G401 (cell line): ENCODE results near the gene NLGN1. TPM values are rescaled to one million over a fixed set of nuclear protein-coding genes. Genes with fewer than 3 reads are reported as not detected.
"Not testable (repeated sequence)": the region's sequence is repeated elsewhere in the genome, so short reads cannot be mapped to it uniquely, and the experiment has no call there.

Experiments used
- DNase-seq: peaks from one replicate; pipeline ENCODE4 v3.0.0-alpha.2; 2015; ENCODE audit warnings: low spot score
- in situ Hi-C: cut with HindIII; loops from 2 replicates; pipeline ENCODE4 v1.10.0; 2016; ENCODE audit warnings: low sequenced_read_pairs, mixed read lengths
- total RNA-seq: library from RNA; depleted of rRNA; stranded (reverse); fragments of >200 nt; shearing (Covaris generic); gene quantifications from 2 replicates; pipeline ENCODE4 v1.2.3, GENCODE V29; 2014

The NLGN1 gene
- total RNA-seq, 1 experiment from 2014 or later = 11.2 TPM

DNA sequence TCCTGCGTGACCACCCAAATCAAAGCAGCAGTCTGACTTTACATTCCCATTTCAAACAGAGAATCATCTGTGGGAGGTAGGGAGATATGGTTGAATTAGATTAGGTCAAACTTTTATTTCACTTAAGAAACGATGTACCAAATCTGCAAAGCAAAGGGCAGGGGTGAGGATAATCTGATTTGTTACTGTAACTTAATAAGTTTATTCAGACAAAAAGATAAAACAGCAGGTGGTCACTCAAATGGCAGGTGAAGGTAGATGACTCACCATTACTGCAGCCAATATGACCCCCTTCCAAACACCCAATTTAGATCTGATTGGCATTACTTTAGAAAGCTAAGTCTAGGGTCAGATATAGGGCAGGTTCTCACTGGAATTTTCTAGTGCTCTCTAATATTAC is 810.6 kb downstream of the NLGN1 start:
- in situ Hi-C loops = no loop called here
- DNase-seq = no peak

DNA sequence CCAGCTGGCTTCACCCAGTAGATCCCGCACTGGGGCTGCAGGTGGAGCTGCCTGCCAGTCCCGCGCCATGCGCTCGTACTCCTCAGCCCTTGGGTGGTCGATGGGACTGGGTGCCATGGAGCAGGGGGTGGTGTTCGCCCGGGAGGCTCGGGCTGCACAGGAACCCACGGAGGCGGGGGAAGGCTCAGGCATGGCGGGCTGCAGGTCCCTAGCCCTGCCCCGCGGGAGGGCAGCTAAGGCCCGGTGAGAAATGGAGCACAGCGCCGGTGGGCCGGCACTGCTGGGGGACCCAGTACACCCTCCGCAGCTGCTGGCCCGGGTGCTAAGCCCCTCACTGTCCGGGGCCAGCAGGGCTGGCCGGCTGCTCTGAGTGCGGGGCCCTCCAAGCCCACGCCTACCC is 814.4 kb downstream of the NLGN1 start:
- in situ Hi-C loops, DNase-seq: not testable (repeated sequence)

DNA sequence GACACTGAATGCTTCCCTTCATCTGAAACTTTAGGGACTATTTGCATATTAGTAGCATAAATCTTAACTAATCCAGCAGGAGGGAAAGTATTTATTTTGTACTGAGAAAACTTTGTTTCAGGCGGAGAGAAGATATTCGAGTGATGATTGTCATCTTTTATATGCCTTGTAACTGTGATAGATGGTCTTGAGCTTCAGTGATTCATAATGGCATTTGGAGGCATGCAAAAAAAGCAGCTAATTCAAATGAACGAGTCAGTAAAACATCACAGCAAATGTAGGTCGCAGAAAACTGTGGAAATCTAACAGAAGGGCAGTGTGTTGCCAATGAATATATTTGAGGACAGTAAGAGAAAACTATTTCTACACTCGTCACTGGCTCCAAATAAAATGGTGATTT is 817.9 kb downstream of the NLGN1 start:
- in situ Hi-C loops = no loop called here
- DNase-seq = no peak

DNA sequence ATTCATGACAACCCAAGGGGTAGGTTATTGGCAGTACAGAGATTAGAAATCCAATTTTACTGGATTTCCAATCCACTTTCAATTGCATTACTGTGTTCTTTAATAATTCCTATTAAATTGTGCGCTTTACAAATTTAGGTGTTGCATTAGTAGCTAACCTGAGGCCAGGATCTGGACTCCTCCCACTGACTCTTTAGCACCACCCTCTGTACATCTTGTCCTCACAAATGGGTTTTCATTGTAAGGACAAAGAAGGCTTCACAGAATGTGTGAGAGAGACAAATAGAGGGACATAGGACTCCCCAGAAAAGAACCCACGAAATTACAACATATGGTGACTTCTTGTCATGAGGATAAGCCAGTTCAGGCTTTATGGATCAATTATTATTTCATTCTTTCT is 818.5 kb downstream of the NLGN1 start:
- in situ Hi-C loops = no loop called here
- no peak for DNase-seq

DNA sequence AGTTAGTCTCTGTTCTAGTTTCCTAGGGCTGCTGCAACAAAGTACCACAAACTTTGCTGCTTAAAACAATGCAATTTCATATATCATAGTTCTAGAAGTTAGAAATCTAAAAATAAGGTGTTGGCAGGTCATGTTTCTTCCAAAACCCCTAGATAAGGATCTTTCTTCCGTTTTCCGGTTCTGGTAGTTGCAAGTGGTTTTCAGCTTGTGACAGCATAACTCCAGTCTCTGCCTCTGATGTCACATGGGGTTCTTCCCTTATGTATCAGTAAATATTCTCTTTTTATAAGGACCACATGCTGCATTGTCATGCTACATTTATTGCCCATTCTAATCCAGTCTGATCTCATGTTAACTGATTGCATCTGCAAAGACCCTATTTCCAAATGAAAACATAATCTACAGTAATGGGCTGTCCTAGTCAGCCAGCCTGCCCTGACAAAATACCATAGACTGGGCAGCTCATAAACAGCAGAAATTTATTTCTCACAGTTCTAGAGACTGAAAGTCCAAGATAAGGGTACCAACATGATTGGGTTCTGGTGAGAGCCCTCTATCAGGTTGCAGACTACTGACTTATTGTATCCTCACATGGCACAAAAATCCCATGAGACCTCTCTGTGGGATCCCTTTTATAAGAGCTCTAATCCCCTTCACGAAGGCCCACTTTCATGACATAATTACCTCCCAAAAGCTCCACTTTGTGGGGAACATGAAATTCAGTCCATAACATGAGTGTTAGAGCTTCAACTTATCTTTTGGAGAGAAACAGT is 819.6 kb downstream of the NLGN1 start:
- in situ Hi-C loops = no loop called here

DNA sequence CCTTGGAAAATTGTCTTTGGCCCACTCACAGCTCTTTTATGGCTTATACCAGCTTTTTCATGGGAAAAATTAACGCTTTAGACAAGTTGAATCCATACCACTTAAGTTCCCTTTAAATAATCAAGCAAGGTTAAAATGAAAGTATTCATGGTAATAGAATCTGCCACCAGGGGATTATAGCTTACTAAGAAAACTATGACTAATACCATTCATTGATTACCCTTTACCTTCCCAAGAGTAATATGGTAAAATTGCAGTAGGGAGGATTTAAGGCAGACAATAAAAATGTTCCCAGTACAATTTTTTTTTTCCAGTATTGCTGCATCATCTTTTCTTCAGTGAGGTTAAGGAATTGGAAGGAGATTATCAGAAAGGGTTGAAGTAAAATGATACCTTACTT is 820.5 kb downstream of the NLGN1 start:
- DNase-seq = no peak
- in situ Hi-C loops = no loop called here

More for the DNA sequence above, 819.6 kb downstream of the NLGN1 start:
- DNase-seq = no peak

DNA sequence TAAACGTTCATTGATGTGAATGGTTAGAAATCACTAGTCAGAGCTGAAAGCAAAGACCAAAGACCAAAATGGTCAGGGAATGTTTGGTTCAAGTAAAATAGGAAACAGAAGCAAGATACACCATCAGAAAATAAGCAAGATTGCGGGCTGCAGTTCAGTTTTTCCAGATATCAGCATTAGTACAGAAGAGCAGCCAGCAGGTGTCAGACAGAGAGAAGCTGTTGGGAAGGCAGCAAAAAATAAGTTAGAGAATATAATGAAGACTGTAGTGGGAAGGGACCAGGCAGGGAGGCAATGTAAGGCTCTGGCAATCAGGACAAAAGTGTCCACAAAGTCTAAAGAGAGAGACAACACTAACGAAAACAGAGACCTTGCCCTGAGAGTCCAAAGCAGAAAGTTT is 822.2 kb downstream of the NLGN1 start:
- in situ Hi-C loops = no loop called here
- no peak for DNase-seq

DNA sequence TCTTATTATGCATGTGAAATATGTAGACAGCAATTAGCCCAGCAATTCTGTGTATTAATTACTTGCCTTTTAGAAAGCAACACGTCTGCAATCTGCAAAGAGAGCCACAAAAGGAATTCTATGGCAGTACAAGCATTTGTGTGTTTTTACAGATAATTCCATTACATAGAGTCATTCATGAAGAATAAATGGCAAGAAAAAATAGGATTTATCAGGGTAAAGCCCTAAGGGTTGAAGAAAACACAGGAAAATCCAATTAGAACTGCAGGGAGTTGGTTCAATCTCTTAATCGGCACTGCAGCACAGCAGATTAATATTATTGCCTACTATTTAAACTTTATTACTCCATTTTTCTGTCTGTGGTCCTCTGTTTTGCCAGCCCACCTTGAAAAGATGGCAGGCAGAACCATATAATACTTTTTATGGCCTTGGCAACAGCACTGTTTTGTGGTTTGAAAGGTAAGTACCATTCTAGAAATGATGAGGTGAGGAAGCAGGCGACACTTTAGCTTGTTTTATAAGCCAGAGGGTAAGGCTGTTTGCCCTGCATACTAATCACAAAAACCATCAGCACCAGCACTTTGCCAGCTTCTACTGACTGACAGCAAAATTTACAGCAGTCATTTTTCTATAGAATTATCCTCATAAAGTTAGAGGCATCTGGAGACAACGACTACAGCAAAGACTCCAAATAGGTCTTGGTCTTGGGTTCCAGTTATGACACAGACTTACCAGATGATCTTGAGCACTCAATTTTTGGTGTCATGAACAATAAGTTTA is 823.4 kb downstream of the NLGN1 start:
- in situ Hi-C loops = no loop called here
- no peak for DNase-seq

DNA sequence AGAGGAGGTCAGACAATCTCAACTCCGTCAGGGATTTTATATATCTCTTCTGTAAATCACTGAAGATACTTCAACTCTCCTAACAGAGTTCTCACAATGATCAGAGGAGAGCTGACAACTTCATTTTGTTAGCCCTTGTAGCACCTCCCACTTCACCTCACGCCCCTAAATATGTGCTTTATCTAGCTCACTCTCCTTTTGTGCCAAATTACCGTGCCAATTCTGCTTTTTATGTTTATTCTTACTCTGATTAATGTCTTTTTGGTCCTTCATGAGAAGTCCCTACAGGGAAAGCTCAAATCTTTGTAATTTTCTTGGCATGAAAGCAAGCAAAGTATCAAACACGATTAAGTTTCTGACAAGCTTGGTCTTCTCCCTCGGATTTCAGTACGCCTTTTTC is 825.5 kb downstream of the NLGN1 start:
- in situ Hi-C loops = no loop called here
- no peak for DNase-seq

DNA sequence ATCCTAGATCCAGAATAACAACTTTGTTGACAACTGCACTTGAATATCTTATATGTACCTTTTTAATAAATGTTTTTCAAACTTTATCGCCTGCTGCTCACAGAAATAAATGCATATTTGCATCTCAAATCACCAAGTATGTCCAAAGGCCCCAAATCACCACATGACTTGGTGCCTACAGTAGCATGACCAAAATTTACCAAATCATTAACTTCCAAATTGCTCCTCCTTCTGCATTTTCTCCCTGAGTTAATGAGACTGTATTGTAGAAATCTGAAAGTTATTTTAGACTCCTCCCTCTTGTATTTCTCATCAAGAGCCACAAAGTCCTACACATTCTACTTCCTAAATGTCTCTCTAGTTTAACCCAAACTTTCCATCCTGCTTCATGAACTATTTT is 826.1 kb downstream of the NLGN1 start:
- no peak for DNase-seq
- in situ Hi-C loops = no loop called here

DNA sequence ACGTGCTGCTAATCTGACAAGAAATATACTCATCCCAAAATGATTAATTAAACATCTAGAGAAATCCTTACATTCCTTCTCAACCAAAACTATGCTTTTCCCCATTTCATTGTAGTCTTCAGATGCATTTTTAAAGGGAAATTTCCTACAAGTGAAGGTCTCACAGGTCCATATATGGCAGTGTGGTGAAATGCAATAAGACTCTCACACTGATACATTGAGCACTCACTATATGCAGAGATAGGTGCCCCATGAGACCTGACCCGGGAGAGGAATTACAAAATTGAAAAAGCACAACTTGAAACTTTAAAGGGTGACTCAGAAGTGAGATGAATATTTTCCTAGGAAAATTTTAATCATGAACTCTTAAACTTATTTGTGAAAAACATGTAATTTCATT is 832.4 kb downstream of the NLGN1 start:
- in situ Hi-C loops = no loop called here
- no peak for DNase-seq

DNA sequence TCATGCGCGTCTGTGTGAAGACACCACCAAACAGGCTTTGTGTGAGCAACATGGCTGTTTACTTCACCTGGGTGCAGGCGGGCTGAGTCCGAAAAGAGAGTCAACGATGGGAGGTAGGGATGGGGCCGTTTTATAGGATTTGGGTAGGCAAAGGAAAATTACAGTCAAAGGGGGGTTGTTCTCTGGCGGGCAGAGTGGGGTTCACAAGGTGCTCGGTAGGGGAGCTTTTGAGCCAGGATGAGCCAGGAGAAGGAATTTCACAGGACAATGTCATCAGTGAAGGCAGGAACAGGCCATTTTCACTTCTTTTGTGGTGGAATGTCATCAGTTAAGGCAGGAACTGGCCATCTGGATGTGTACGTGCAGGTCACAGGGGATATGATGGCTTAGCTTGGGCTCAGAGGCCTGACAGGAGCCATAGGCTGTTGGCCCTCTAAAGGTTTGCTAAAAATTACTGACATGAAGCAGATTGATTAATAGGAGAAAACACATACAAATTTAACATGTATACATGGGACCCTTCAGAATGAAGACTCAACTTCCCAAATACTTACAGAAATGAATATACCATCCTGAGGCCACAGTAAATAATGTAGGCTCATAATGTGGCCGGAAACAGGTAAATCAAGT is 834.6 kb downstream of the NLGN1 start:
- in situ Hi-C loops, DNase-seq: not testable (repeated sequence)

DNA sequence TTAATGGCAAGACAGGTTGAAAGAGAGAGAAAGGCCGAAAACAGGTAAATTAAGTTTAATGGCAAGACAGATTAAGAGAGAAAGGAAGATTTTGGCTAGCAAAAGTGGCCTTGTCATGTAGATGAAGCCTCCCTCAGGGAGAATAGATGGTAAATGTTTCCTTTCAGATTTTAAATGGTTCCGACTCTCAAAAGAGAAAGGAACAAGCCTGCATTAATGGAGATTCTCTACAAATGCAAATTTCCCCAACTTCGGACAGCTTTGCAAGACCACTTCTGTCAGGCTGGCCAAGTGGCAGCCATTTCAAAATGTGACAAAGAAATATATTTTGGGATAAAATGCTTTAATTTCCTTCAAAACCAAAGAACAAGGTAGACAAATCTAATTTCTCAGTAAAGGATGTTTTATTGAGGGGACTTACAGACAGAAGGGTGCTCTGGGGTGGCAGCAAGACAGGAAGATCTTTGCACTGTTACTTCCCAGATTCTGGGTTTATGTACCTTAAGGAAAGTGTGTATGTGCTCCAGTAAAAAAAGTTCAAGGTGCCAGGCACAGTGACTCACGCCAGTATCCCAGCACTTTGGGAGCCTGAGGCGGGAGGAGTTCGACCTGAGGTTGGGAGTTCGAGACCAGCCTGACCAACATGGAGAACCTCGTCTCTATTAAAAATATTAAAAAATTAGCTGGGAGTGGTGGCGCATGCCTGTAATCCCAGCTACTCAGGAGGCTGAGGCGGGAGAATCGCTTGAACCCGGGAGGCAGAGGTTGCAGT is 835.3 kb downstream of the NLGN1 start:
- in situ Hi-C loops = no loop called here
- no peak for DNase-seq

DNA sequence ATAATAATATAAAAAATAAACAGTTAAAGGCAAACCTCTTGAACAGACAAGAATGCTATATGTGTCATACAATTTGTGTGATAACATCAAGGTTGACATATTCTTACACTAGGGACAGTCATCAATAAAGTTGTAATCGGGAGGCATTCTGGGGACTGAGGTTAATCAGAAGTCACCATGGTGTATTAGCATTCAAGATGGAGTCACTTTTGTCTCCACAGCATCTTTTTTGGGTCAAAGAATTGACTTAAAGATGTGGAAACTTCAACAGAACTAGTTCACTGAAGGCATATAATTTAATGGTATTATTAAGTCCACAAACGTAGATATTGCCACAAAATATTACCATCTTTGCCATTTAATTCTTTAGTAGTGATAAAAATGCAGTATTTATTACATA is 836.0 kb downstream of the NLGN1 start:
- in situ Hi-C loops = no loop called here
- no peak for DNase-seq

DNA sequence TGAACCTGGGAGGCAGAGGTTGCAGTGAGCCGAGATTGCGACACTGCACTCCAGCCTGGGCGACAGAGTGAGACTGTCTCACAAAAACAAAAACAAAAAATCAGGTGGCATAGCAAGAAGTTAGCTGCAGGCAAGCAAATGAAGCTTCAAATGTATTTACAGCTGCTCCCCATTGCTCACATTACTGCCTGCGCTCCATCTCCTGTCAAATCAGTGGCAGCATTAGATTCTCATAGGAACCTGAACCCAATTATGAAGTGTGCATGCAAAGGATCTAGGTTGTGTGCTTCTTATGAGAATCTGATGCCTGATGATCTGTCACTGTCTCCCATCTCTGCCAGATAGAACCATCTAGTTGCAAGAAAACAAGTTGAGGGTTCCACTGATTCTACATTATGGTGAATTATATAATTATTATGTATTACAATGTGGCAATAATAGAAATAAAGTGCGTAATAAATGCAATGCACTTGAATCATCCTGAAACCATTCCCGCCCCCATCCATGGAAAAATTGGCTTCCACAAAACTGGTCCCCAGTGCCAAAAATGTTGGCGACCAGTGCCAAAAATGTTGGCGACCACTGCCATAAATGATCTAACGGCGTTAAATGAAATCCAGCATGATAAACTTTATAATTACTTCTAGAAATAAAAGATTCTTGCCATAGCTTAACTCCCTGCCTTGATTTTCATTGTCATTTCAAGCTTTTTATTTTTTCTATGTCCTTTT is 844.9 kb downstream of the NLGN1 start:
- no peak for DNase-seq
- in situ Hi-C loops = no loop called here

DNA sequence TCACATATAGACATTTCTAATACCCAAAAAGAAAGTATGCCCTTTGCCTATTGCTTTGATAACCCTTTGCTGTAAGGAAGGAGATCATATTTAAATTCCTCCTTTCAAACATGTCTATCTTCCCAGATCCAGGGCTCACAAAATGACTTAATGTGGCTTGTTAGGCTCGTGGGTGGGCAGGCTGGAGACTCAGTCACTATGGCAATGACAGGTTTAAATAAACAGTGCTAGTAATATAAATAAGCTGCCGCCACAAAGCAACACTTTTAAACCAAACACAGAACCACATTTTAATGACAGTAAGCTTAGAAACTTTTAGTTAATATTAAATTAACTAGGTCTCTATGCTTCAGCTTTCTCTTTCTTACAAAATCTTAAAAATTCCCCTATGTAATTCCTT is 845.6 kb downstream of the NLGN1 start:
- no peak for DNase-seq
- in situ Hi-C loops = no loop called here

DNA sequence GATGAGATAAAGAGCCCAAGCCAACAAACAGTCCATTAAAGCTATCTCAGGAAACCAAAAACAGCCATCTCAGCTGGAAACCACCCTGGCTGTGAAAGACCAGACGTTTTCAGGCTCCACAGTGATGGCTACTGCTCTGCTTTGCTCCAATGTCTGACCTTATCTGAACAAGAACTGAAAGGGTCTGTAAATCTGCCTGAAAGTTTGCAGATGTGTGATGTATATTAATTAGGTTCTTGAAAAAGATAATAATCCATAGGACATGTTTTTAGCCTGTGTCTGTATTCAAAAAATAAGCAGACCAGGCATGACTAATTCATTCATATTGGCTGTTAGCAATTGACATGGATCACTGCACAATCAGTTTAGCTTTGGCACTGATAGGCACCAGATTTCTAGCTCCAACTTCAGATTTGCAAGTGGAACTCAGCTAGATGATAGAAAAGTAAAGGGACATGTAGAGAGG is 850.2 kb downstream of the NLGN1 start:
- in situ Hi-C loops = no loop called here
- DNase-seq = peak; percentile 38

DNA sequence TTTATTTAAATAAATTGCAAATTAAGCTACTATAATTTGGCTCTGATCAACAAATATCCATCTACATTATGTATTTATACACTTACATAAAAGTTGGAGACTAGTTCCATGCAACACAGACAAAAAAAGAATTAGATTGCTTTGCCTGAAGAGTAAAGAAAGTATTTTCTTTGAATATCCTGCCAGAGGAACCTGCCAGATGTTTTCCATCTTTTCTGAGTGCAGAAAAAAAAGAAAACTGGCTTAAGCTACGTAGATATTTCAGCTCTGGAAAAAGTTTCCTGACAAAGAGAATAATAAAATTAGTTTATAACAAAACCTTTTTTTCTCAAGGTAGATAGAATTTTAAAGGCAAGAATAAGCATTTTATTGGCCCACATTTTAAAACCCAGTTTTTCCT is 854.1 kb downstream of the NLGN1 start:
- in situ Hi-C loops = no loop called here
- no peak for DNase-seq
